Measurements from ENCODE around the gene HIRIP3.

HIRIP3 gene

GRCh38 chr16:29982560-29983419, 12.6 kb downstream of the HIRIP3 start:
- Histone ChIP-seq H3K4me3 (ENCODE audit: low read length) (no peak overlapping the region), H3K4me1 (ENCODE audit: control insufficient read depth, insufficient read depth, low read length) (no peaks in the 10 kb centered on the region), H3K36me3 (ENCODE audit: control insufficient read depth, insufficient read depth, low read length) (peaks cover 46% of the 10 kb centered on the region), H3K27me3 (ENCODE audit: control insufficient read depth, insufficient read depth, low read length) (no peaks in the 10 kb centered on the region), H3K27ac (ENCODE audit: low read length) (no peak overlapping the region), H3K9me3 (ENCODE audit: control insufficient read depth, insufficient read depth, low read length) (no peaks in the 10 kb centered on the region)
- no peak for DNase-seq (ENCODE audit: low read depth, low spot score)
- WGBS (ENCODE audit: insufficient coverage, insufficient read length): no CpG with 5 or more reads among the region's 24 CpGs

DNA sequence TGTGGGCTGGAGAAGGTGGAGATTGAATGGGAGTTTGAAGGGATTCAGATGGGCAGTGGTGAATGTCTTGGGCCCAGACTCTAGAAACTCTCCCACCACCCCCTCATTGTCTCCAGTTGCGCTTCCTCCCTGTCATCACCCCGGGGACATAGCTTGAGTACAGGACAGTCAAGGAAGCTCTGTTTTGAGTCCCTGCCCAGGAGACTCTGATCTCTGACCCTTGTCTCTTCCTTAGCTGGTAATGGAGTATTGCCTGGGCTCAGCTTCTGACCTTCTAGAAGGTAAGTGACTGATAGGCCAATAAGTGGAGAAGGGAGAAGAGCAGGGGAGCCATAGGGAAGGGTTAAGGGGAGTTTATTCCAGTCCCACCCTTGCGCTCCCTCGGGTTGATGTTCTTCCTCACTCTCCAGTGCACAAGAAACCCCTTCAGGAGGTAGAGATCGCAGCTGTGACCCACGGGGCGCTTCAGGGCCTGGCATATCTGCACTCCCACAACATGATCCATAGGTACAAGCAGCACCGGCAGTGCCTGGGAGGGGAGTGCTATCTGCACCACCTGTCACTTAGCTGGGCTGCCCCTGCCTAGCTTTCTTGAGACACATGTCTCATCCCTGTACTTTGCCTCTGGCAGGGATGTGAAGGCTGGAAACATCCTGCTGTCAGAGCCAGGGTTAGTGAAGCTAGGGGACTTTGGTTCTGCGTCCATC, 16.7 kb downstream of the HIRIP3 start:
- WGBS (ENCODE audit: insufficient coverage, insufficient read length): no CpG with 5 or more reads among the region's 9 CpGs
- H3K4me3 ChIP-seq (ENCODE audit: low read length): no peak overlapping the region
- DNase-seq (ENCODE audit: low read depth, low spot score): no peak
- H3K36me3 ChIP-seq (ENCODE audit: control insufficient read depth, insufficient read depth, low read length): peaks cover 29% of the 10 kb centered on the region
- 0 out of 2 replicates have a peak, but pooled peaks cover 4% of the 10 kb centered on the region for H3K4me1 ChIP-seq (ENCODE audit: control insufficient read depth, insufficient read depth, low read length)
- no peak overlapping the region for H3K27ac ChIP-seq (ENCODE audit: low read length)
- H3K27me3 ChIP-seq (ENCODE audit: control insufficient read depth, insufficient read depth, low read length): no peaks in the 10 kb centered on the region
- no peaks in the 10 kb centered on the region for H3K9me3 ChIP-seq (ENCODE audit: control insufficient read depth, insufficient read depth, low read length)

GRCh38 chr16:29978081-29978480, 17.3 kb downstream of the HIRIP3 start:
- no peak overlapping the region for H3K27ac ChIP-seq (ENCODE audit: low read length)
- DNase-seq (ENCODE audit: low read depth, low spot score): no peak
- H3K27me3 ChIP-seq (ENCODE audit: control insufficient read depth, insufficient read depth, low read length): no peaks in the 10 kb centered on the region
- H3K36me3 ChIP-seq (ENCODE audit: control insufficient read depth, insufficient read depth, low read length): peaks cover 25% of the 10 kb centered on the region; the same call in 1 of the 2 replicates
- WGBS (ENCODE audit: insufficient coverage, insufficient read length): no CpG with 5 or more reads among the region's 9 CpGs
- 0 out of 2 replicates have a peak, but pooled peaks cover 4% of the 10 kb centered on the region for H3K4me1 ChIP-seq (ENCODE audit: control insufficient read depth, insufficient read depth, low read length)
- H3K4me3 ChIP-seq (ENCODE audit: low read length): no peak overlapping the region
- H3K9me3 ChIP-seq (ENCODE audit: control insufficient read depth, insufficient read depth, low read length): no peaks in the 10 kb centered on the region

DNA sequence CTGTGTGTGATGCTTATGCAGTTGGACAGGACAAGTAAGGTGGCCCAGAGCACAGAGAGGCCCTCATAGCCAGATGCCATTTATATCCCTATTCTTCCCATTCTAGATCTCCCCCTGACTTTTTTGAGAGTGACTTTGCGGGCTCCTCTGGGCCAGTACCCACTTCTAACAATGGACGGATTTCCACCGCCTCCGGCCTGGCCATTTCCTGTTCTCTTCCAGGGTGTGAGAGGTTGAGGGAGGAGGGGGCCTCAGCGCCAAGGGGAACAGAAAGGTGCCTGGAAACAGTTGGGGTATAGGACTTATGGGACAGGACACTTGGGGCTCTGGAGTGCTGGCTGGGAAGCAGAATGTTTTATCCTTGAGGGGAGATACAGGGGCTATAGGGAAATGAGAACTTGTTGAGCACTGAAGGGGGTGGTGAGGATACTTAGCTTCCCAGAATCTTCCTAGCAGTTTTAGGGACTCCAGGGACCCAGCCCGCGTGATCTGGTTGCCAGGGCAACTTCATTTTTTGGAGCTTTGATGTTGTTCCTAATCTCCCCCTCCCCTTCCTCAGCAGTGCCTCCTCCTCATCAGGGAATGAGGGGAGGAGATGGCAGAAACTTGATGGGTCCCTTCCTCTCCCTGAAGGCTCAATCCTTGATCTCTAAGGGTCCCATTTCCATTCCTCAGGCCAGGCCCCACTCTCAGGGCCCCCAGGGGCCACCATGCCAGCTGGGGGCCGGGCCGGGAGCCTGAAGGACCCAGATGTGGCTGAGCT, 18.2 kb downstream of the HIRIP3 start:
- H3K27ac ChIP-seq (ENCODE audit: low read length): no peak overlapping the region
- H3K4me3 ChIP-seq (ENCODE audit: low read length): no peak overlapping the region
- H3K9me3 ChIP-seq (ENCODE audit: control insufficient read depth, insufficient read depth, low read length): no peaks in the 10 kb centered on the region
- no peaks in the 10 kb centered on the region; the same call in 1 of the 2 replicates for H3K27me3 ChIP-seq (ENCODE audit: control insufficient read depth, insufficient read depth, low read length)
- peaks cover 20% of the 10 kb centered on the region; the same call in 1 of the 2 replicates for H3K36me3 ChIP-seq (ENCODE audit: control insufficient read depth, insufficient read depth, low read length)
- no CpG with 5 or more reads among the region's 9 CpGs for WGBS (ENCODE audit: insufficient coverage, insufficient read length)
- DNase-seq (ENCODE audit: low read depth, low spot score): no peak
- H3K4me1 ChIP-seq (ENCODE audit: control insufficient read depth, insufficient read depth, low read length): 0 out of 2 replicates have a peak, but pooled peaks cover 4% of the 10 kb centered on the region

DNA sequence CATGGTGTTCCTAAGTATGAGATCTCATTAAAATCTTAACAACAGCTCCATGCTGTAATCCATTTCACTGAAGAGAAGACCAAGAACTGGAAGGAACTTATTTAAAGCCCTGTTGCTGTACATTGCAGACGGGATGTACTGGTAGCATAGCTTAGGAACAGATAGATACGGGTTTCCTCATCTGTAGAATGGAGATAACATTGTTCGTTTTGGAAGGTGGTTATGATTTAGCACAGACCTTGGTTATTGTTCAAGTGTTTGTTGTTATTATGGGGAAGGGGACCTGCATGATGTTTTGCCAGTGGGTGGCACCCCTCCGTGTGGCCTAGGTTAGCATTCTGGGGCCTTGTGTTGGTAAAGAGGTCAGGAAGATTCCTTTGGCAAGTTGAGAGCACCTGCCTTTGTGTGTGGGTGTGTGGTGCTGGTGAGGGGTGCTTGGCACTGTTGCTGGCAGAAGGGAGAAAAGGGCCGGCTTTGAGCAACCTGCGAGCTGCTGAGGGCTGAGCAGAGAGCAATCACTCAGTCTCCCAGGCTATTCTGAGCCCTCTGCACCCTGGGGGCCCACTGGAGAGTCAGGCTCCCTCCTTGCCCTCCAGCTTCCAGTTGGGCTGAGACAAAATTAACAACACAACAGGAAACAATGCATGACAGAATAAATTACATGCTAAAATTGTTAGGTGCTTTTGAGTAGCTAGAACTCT, 19.5 kb downstream of the HIRIP3 start:
- Histone ChIP-seq H3K4me3 (ENCODE audit: low read length) (no peak overlapping the region), H3K27ac (ENCODE audit: low read length) (no peak overlapping the region), H3K9me3 (ENCODE audit: control insufficient read depth, insufficient read depth, low read length) (no peaks in the 10 kb centered on the region), H3K4me1 (ENCODE audit: control insufficient read depth, insufficient read depth, low read length) (0 out of 2 replicates have a peak, but pooled peaks cover 4% of the 10 kb centered on the region), H3K36me3 (ENCODE audit: control insufficient read depth, insufficient read depth, low read length) (peaks cover 14% of the 10 kb centered on the region; the same call in 1 of the 2 replicates), H3K27me3 (ENCODE audit: control insufficient read depth, insufficient read depth, low read length) (no peaks in the 10 kb centered on the region; the same call in 1 of the 2 replicates)
- no CpG with 5 or more reads among the region's 6 CpGs for WGBS (ENCODE audit: insufficient coverage, insufficient read length)
- DNase-seq (ENCODE audit: low read depth, low spot score): no peak

GRCh38 chr16:29975134-29975538, 20.3 kb downstream of the HIRIP3 start:
- Histone ChIP-seq H3K27me3 (ENCODE audit: control insufficient read depth, insufficient read depth, low read length) (no peaks in the 10 kb centered on the region; the same call in 1 of the 2 replicates), H3K27ac (ENCODE audit: low read length) (no peak overlapping the region), H3K4me1 (ENCODE audit: control insufficient read depth, insufficient read depth, low read length) (0 out of 2 replicates have a peak, but pooled peaks cover 4% of the 10 kb centered on the region), H3K4me3 (ENCODE audit: low read length) (no peak overlapping the region; the same call in 1 of the 2 replicates), H3K36me3 (ENCODE audit: control insufficient read depth, insufficient read depth, low read length) (peaks cover 14% of the 10 kb centered on the region; the same call in 1 of the 2 replicates), H3K9me3 (ENCODE audit: control insufficient read depth, insufficient read depth, low read length) (no peaks in the 10 kb centered on the region)
- WGBS (ENCODE audit: insufficient coverage, insufficient read length): no CpG with 5 or more reads among the region's 5 CpGs
- no peak for DNase-seq (ENCODE audit: low read depth, low spot score)

- no peaks in the 10 kb centered on the region for H3K9me3 ChIP-seq (ENCODE audit: control insufficient read depth, insufficient read depth, low read length)
- no CpG with 5 or more reads among the region's 31 CpGs for WGBS (ENCODE audit: insufficient coverage, insufficient read length)
- peak overlapping the region; percentile 78; the same call in 1 of the 2 replicates for H3K4me3 ChIP-seq (ENCODE audit: low read length)
- H3K4me1 ChIP-seq (ENCODE audit: control insufficient read depth, insufficient read depth, low read length): 0 out of 2 replicates have a peak, but pooled peaks cover 4% of the 10 kb centered on the region
- no peak overlapping the region for H3K27ac ChIP-seq (ENCODE audit: low read length)
- peaks cover 14% of the 10 kb centered on the region; the same call in 1 of the 2 replicates for H3K36me3 ChIP-seq (ENCODE audit: control insufficient read depth, insufficient read depth, low read length)
- DNase-seq (ENCODE audit: low read depth, low spot score): no peak
- no peaks in the 10 kb centered on the region; the same call in 1 of the 2 replicates for H3K27me3 ChIP-seq (ENCODE audit: control insufficient read depth, insufficient read depth, low read length)
Measured at GRCh38 chr16:29974291-29975133, 20.9 kb downstream of the HIRIP3 start.

DNA sequence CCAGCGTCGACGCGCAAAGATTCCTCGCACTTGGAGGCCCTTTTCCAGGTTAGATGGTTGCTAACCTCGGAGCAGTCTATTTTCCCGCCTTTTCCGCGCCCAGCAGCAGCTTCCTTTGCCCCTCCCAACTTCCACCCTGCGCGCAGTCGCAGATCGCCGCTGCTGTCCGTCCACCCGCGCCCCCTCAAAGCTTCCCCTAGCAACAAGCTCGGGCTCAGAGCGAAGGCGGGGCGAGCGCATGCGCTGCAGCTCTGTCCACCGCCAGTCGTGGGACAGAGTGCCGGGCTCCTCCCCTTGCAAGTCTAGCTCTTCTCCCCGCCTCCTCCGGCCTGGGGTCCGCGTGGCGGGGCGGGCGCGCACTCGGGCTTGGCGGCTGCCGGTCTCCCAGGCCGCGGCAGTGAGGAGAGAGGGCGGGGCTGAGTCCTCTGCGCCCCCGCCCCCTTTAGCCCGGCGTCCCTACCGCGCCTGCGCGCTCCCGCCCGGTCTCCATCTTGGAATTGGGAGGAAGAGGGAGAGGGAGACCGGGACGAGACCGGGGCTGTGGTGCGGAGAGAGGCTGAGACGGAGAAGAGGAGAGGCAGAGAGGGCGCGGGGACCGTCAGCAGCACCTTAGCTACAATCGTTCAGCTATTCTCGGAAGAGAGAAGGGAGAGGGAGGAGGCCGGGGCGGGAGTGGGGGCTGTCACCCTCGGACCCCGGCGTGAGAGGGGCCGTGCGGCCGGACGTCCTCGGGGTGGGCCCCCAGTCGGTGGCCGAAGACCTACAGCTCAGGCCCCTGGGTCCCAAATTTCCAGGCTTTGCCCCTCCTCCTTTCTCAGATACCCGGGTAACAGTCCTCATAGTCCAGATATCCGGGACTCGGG, 21.8 kb downstream of the HIRIP3 start, which contains the start of gene TAOK2:
TAOK2 (plus strand) TSS at position 485 of the 863 bp plus-strand sequence. CDS start 3,905 bp downstream, outside the sequence.
- Histone ChIP-seq H3K9me3 (ENCODE audit: control insufficient read depth, insufficient read depth, low read length) (no peaks in the 10 kb centered on the region), H3K27ac (ENCODE audit: low read length) (no peak within 1 kb of the TSS), H3K4me3 (ENCODE audit: low read length) (peak within 1 kb of the TSS; percentile 78), H3K36me3 (ENCODE audit: control insufficient read depth, insufficient read depth, low read length) (peaks cover 8% of the 10 kb centered on the region; the same call in 1 of the 2 replicates), H3K4me1 (ENCODE audit: control insufficient read depth, insufficient read depth, low read length) (0 out of 2 replicates have a peak, but pooled peaks cover 4% of the 10 kb centered on the region), H3K27me3 (ENCODE audit: control insufficient read depth, insufficient read depth, low read length) (no peaks in the 10 kb centered on the region; the same call in 1 of the 2 replicates)
- no CpG with 5 or more reads among the region's 75 CpGs for WGBS (ENCODE audit: insufficient coverage, insufficient read length)
- peak; percentile 99 for DNase-seq (ENCODE audit: low read depth, low spot score)
